ENCODE results near the gene KDM6B.
"Not testable (repeated sequence)": the region's sequence is repeated elsewhere in the genome, so short reads cannot be mapped to it uniquely, and the experiment has no call there.

Gene KDM6B

GRCh38 chr17:7809086-7809790 is 24.8 kb upstream of the KDM6B start:
- no peak for TF ChIP-seq CTCF (IDR thresholded peaks at IDR 0.05; ENCODE audit: extremely low read depth, insufficient read depth, missing control alignments)
- no peak for DNase-seq (ENCODE audit: low spot score)
- in situ Hi-C loops (cut with MboI; ENCODE audit: low pct_unique_long_range_greater_than_20kb, low sequenced_read_pairs, unreplicated experiment) = no loop called here

GRCh38 chr17:7809791-7810343 is 24.1 kb upstream of the KDM6B start:
- DNase-seq (ENCODE audit: low spot score); in situ Hi-C loops (cut with MboI; ENCODE audit: low pct_unique_long_range_greater_than_20kb, low sequenced_read_pairs, unreplicated experiment): not testable (repeated sequence)

GRCh38 chr17:7811251-7811650 is 22.8 kb upstream of the KDM6B start:
- in situ Hi-C loops (cut with MboI; ENCODE audit: low pct_unique_long_range_greater_than_20kb, low sequenced_read_pairs, unreplicated experiment) = no loop called here
- DNase-seq (ENCODE audit: low spot score) = no peak
- TF ChIP-seq CTCF (IDR thresholded peaks at IDR 0.05; ENCODE audit: extremely low read depth, insufficient read depth, missing control alignments) = no peak

GRCh38 chr17:7814969-7815368 is 19.0 kb upstream of the KDM6B start:
- DNase-seq (ENCODE audit: low spot score) = no peak
- in situ Hi-C loops (cut with MboI; ENCODE audit: low pct_unique_long_range_greater_than_20kb, low sequenced_read_pairs, unreplicated experiment) = no loop called here
- no peak for TF ChIP-seq CTCF (IDR thresholded peaks at IDR 0.05; ENCODE audit: extremely low read depth, insufficient read depth, missing control alignments)

- in situ Hi-C loops (cut with MboI; ENCODE audit: low pct_unique_long_range_greater_than_20kb, low sequenced_read_pairs, unreplicated experiment) = no loop called here
Observed at GRCh38 chr17:7816926-7817642, 16.9 kb upstream of the KDM6B start.

GRCh38 chr17:7817643-7817964 is 16.4 kb upstream of the KDM6B start:
- DNase-seq (ENCODE audit: low spot score) = no peak
- in situ Hi-C loops (cut with MboI; ENCODE audit: low pct_unique_long_range_greater_than_20kb, low sequenced_read_pairs, unreplicated experiment) = no loop called here
- TF ChIP-seq CTCF (IDR thresholded peaks at IDR 0.05; ENCODE audit: extremely low read depth, insufficient read depth, missing control alignments) = no peak

More at GRCh38 chr17:7816926-7817642, 16.9 kb upstream of the KDM6B start:
- no peak for TF ChIP-seq CTCF (IDR thresholded peaks at IDR 0.05; ENCODE audit: extremely low read depth, insufficient read depth, missing control alignments)
- no peak for DNase-seq (ENCODE audit: low spot score)

- in situ Hi-C loops (cut with MboI; ENCODE audit: low pct_unique_long_range_greater_than_20kb, low sequenced_read_pairs, unreplicated experiment) = no loop called here
- DNase-seq (ENCODE audit: low spot score) = no peak
- TF ChIP-seq CTCF (IDR thresholded peaks at IDR 0.05; ENCODE audit: extremely low read depth, insufficient read depth, missing control alignments) = no peak
Observed at GRCh38 chr17:7818026-7818425, 16.0 kb upstream of the KDM6B start.
